ENCODE results near the gene IPO4. TPM values are rescaled to one million over a fixed set of nuclear protein-coding genes. Genes with fewer than 3 reads are reported as not detected.

Gene IPO4, protein sequence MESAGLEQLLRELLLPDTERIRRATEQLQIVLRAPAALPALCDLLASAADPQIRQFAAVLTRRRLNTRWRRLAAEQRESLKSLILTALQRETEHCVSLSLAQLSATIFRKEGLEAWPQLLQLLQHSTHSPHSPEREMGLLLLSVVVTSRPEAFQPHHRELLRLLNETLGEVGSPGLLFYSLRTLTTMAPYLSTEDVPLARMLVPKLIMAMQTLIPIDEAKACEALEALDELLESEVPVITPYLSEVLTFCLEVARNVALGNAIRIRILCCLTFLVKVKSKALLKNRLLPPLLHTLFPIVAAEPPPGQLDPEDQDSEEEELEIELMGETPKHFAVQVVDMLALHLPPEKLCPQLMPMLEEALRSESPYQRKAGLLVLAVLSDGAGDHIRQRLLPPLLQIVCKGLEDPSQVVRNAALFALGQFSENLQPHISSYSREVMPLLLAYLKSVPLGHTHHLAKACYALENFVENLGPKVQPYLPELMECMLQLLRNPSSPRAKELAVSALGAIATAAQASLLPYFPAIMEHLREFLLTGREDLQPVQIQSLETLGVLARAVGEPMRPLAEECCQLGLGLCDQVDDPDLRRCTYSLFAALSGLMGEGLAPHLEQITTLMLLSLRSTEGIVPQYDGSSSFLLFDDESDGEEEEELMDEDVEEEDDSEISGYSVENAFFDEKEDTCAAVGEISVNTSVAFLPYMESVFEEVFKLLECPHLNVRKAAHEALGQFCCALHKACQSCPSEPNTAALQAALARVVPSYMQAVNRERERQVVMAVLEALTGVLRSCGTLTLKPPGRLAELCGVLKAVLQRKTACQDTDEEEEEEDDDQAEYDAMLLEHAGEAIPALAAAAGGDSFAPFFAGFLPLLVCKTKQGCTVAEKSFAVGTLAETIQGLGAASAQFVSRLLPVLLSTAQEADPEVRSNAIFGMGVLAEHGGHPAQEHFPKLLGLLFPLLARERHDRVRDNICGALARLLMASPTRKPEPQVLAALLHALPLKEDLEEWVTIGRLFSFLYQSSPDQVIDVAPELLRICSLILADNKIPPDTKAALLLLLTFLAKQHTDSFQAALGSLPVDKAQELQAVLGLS
- total RNA-seq (2012; rRNA removed) (36.7 and 37.6 TPM in 2 replicates), polyA plus RNA-seq (2012; rRNA removed) (39.4 and 39.9 TPM in 2 replicates), Bru-seq, nascent RNA (percentile 47 among the genes with signal in this experiment), BruChase-seq, experiment 1, labeled RNA remaining after a 6-hour chase (percentile 64 among the genes with signal in this experiment), BruChase-seq, experiment 2, labeled RNA remaining after a 2-hour chase (percentile 59 among the genes with signal in this experiment)
- 30.6 and 33.6 TPM in 2 replicates for polyA plus RNA-seq (2012; cell fraction: cytosol; rRNA removed)
- 54.9 and 139 TPM in 2 replicates for polyA plus RNA-seq (2012; cell fraction: nucleus; rRNA removed; ENCODE audit: low replicate concordance)
- long read RNA-seq, transcript IPO4-201 (30 exons, 3,646 nt) = major isoform, 12 of 19 reads
- long read RNA-seq, partial matches to known transcripts = 1 of 19 reads
- long read RNA-seq, other reads (novel, unspliced or antisense) = 6 of 19 reads

DNA sequence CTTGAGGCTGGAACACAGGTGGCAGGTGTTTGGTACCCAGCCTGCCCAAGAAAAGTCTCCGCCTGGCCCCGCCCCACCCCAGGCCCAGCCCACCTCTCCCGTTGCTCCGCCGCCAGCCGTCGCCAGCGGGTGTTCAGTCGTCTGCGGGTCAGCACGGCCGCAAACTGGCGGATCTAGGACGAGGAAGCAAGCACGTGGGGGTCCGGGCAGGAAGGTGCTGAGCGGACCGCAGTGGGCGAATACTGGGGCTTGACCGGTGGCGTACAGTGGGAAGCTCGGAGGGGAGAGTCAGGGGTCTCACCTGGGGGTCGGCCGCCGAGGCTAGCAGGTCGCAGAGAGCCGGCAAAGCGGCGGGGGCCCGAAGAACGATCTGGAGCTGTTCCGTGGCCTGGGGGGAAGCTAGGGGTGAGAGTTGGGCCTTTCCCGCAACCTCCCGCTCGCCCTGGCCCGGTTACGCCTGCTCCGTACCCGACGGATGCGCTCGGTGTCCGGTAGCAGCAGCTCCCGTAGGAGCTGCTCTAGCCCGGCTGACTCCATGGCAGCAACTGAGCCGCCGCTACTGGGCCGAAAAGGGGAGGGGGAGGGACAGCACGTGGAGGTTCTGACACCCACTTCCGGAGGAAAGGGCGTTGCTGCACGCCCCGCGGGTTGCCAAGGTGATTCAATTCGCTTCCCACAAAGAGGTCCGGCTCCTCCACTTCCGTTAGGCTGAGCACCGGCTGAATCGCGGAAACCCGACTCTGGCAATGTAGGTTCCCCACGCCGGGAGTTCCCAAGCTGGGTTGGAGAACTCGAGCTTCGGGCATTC lies at the start of gene IPO4:
Gene IPO4, minus strand, starts transcription at position 566 of the 808 bp plus-strand sequence. Its CDS starts 29 bp downstream, at position 537.
- H3K18ac ChIP-seq (ENCODE audit: low read depth, low read length) = no peak within 1 kb of the TSS
- peaks cover 4% of the 10 kb centered on the region for H3K4me1 ChIP-seq (ENCODE audit: control insufficient read depth, insufficient read depth, low read length)
- peak within 1 kb of the TSS; percentile 99 for H2AK9ac ChIP-seq (replicated peaks; ENCODE audit: low read depth, low read length, poor library complexity)
- no peaks in the 10 kb centered on the region for H3K27me3 ChIP-seq (ENCODE audit: control insufficient read depth, insufficient read depth, low read length)
- CTCF ChIA-PET = interaction anchor here (0.6 to 1.3 kb wide), 2 partner anchors 12 to 109 kb away, joined by 3 to 4 read pairs; no protein-coding TSS in a partner anchor
- H3K9ac ChIP-seq (ENCODE audit: low read depth, low read length) = peak within 1 kb of the TSS; percentile 61
- peaks cover 52% of the 10 kb centered on the region for H3K36me3 ChIP-seq (ENCODE audit: control insufficient read depth, insufficient read depth, low read length)
- dilution Hi-C loops (cut with HindIII; ENCODE audit: low sequenced_read_pairs, unreplicated experiment) (no loop called here), in situ Hi-C loops (cut with MboI; ENCODE audit: low sequenced_read_pairs) (no loop called here), intact Hi-C loops (cut with micrococcal nuclease) (no loop called here)
- peaks cover 18% of the 10 kb centered on the region for H3K9me1 ChIP-seq (ENCODE audit: insufficient read depth, low read length)
- H3K14ac ChIP-seq (replicated peaks; ENCODE audit: low read depth, low read length) = peak within 1 kb of the TSS; percentile 51
- H2BK5ac ChIP-seq (ENCODE audit: low read depth, low read length, poor library complexity, severe bottlenecking) = peak within 1 kb of the TSS; percentile 38
- H3K79me1 ChIP-seq (ENCODE audit: low read depth in 1 of 2, low read length in 2 of 2) = peaks cover 21 to 67% of the 10 kb centered on the region in 2 experiments
- no peak within 1 kb of the TSS for H2BK15ac ChIP-seq (ENCODE audit: low read depth, low read length)
- peak within 1 kb of the TSS; percentile 6 to 89; a peak in 2 of 4 replicates for H4K8ac ChIP-seq (ENCODE audit: low read depth in 2 of 2, low read length in 2 of 2)
- H3K4me2 ChIP-seq (ENCODE audit: low read depth, low read length) = peak within 1 kb of the TSS; percentile 78
- no TSS peak for BruUV-seq (replicated peaks)
- peak within 1 kb of the TSS; percentile 74; the same call in 1 of the 2 replicates for H3K23ac ChIP-seq (ENCODE audit: low read depth, low read length)
- 0% methylated on average over 24 of the region's 65 CpGs; no CpG with 5 or more reads in 1 of the 2 experiments for WGBS, 2 experiments (ENCODE audit: extremely low coverage in 2 of 2, insufficient read length in 1 of 2)
- POLR2A ChIA-PET (ENCODE audit: unreplicated experiment) = interaction anchor here (0.6 kb wide), 2 partner anchors 8 to 109 kb away, joined by 3 read pairs; no protein-coding TSS in a partner anchor
- peak within 1 kb of the TSS; percentile 96 for H2AFZ ChIP-seq (replicated peaks; ENCODE audit: low read length, poor library complexity)
- no peaks in the 10 kb centered on the region for H3K9me3 ChIP-seq (ENCODE audit: control insufficient read depth, insufficient read depth, low read length)
- H3K4me3 ChIP-seq (ENCODE audit: insufficient read depth, low read depth, low read length) = peak within 1 kb of the TSS; percentile 53
- peak within 1 kb of the TSS; percentile 53 for H4K91ac ChIP-seq (ENCODE audit: insufficient read depth, low read depth, low read length)
- H4K20me1 ChIP-seq (ENCODE audit: insufficient read depth, low read length) = no peaks in the 10 kb centered on the region
- H2BK120ac ChIP-seq (ENCODE audit: low read depth, low read length) = no peak within 1 kb of the TSS
- H3K56ac ChIP-seq (ENCODE audit: extremely low read depth, insufficient read depth, low read length) = 0 out of 2 replicates have a peak within 1 kb of the TSS, but pooled peaks have one; percentile 11
- H3K27ac ChIP-seq (ENCODE audit: insufficient read depth, low read length) = peak within 1 kb of the TSS; percentile 48; the same call in 1 of the 2 replicates
- ATAC-seq (ENCODE audit: low read depth) (peak; percentile 96), DNase-seq (peak; percentile 98)
- 0 out of 2 replicates have a peak within 1 kb of the TSS, but pooled peaks have one; percentile 15 for H4K5ac ChIP-seq (ENCODE audit: low read depth, low read length)
- peak within 1 kb of the TSS; percentile 73 for H2AK5ac ChIP-seq (ENCODE audit: low read depth, low read length)
- H3K4ac ChIP-seq (ENCODE audit: low read depth, low read length) = peak within 1 kb of the TSS; percentile 62
- no peak within 1 kb of the TSS for H2BK20ac ChIP-seq (ENCODE audit: low read depth, low read length)
- TF ChIP-seq RAD21 (IDR thresholded peaks at IDR 0.05; ENCODE audit: low read length) (peak; percentile 26; the same call in 1 of the 2 replicates), RFX5 (IDR thresholded peaks at IDR 0.05; ENCODE audit: low read depth, low read length) (no peak), BHLHE40 (IDR thresholded peaks at IDR 0.05; ENCODE audit: low read depth, low read length) (peak; percentile 95), FOS (IDR thresholded peaks at IDR 0.05; ENCODE audit: low read depth, low read length) (no peak), CHD1 (IDR thresholded peaks at IDR 0.05; ENCODE audit: low read depth, low read length) (no peak), MAZ (IDR thresholded peaks at IDR 0.05; ENCODE audit: borderline replicate concordance, low read depth, low read length) (peak; percentile 89)
- TF ChIP-seq, protein P1, sequence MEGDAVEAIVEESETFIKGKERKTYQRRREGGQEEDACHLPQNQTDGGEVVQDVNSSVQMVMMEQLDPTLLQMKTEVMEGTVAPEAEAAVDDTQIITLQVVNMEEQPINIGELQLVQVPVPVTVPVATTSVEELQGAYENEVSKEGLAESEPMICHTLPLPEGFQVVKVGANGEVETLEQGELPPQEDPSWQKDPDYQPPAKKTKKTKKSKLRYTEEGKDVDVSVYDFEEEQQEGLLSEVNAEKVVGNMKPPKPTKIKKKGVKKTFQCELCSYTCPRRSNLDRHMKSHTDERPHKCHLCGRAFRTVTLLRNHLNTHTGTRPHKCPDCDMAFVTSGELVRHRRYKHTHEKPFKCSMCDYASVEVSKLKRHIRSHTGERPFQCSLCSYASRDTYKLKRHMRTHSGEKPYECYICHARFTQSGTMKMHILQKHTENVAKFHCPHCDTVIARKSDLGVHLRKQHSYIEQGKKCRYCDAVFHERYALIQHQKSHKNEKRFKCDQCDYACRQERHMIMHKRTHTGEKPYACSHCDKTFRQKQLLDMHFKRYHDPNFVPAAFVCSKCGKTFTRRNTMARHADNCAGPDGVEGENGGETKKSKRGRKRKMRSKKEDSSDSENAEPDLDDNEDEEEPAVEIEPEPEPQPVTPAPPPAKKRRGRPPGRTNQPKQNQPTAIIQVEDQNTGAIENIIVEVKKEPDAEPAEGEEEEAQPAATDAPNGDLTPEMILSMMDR (conservative IDR thresholded peaks at IDR 0.05; ENCODE audit: low read depth, low read length) = no peak
